SK-N-MC (cell line): Measurements from ENCODE around the gene CPA5.

Experiments used
- DNase-seq: peaks from one replicate; pipeline ENCODE4 v3.0.0-alpha.2; 2011; ENCODE audit warnings: low read depth, low spot score
- H3K27ac ChIP-seq: fragments of 200-600 bp; sonication (generic); 2 replicates; pipeline ENCODE4 v1.5.1; 2016; ENCODE audit warnings: mixed run types
- H3K36me3 ChIP-seq: fragments of 200-600 bp; sonication (generic); 2 replicates; pipeline ENCODE4 v1.6.1; 2017; ENCODE audit warnings: antibody characterized with exemption, low read length, mixed read lengths; ENCODE audit not compliant: insufficient read depth
- H3K4me3 ChIP-seq: fragments of 200-600 bp; sonication (generic); 2 replicates; pipeline ENCODE4 v1.5.1; 2016
- H3K9ac ChIP-seq: fragments of 200-600 bp; sonication (generic); 2 replicates; pipeline ENCODE4 v1.8.0; 2017; ENCODE audit warnings: mixed run types, mixed read lengths; ENCODE audit not compliant: insufficient read length
- H3K9me3 ChIP-seq: fragments of 200-600 bp; sonication (generic); 2 replicates; pipeline ENCODE4 v1.6.1; 2017; ENCODE audit warnings: low read depth, mild to moderate bottlenecking, antibody characterized with exemption, low read length, moderate library complexity, mixed read lengths
- EZH2 ChIP-seq: fragments of 200-600 bp; sonication (generic); IDR thresholded peaks from one replicate; pipeline ENCODE4 v1.6.1; 2017; ENCODE audit warnings: antibody characterized with exemption
- FOXP2 ChIP-seq: optimal IDR thresholded peaks from 2 replicates; pipeline ENCODE3; 2011; ENCODE audit warnings: mild to moderate bottlenecking, moderate library complexity; ENCODE audit not compliant: insufficient read depth; ENCODE audit errors: extremely low read length, control extremely low read depth
- POLR2AphosphoS5 ChIP-seq: IDR thresholded peaks from 2 replicates; pipeline ENCODE4 v1.6.1; 2012; ENCODE audit warnings: mild to moderate bottlenecking, low read depth, low read length, borderline replicate concordance

CPA5 gene

GRCh38 chr7:130401101-130401500 is 56.5 kb downstream of the CPA5 start:
- Histone ChIP-seq H3K27ac (peak overlapping the region; percentile 98), H3K4me3 (no peak overlapping the region), H3K36me3 (peaks cover 3% of the 10 kb centered on the region; the same call in 1 of the 2 replicates), H3K9ac (peak overlapping the region; percentile 57), H3K9me3 (no peaks in the 10 kb centered on the region)
- TF ChIP-seq POLR2AphosphoS5 (no peak), EZH2 (no peak), FOXP2 (no peak)
- DNase-seq: no peak

GRCh38 chr7:130401578-130401977 is 57.0 kb downstream of the CPA5 start:
- peak overlapping the region; percentile 98 for H3K27ac ChIP-seq
- DNase-seq: no peak
- TF ChIP-seq POLR2AphosphoS5: no peak
- no peak for TF ChIP-seq FOXP2
- no peak for TF ChIP-seq EZH2

GRCh38 chr7:130405003-130405402 is 60.4 kb downstream of the CPA5 start:
- no peak for DNase-seq
- Histone ChIP-seq H3K4me3 (no peak overlapping the region), H3K9ac (no peak overlapping the region), H3K9me3 (no peaks in the 10 kb centered on the region), H3K36me3 (peaks cover 3% of the 10 kb centered on the region; the same call in 1 of the 2 replicates), H3K27ac (no peak overlapping the region)
- TF ChIP-seq POLR2AphosphoS5 (no peak), EZH2 (no peak), FOXP2 (no peak)

More at GRCh38 chr7:130401578-130401977, 57.0 kb downstream of the CPA5 start:
- Histone ChIP-seq H3K9ac (peak overlapping the region; percentile 18), H3K9me3 (no peaks in the 10 kb centered on the region), H3K4me3 (no peak overlapping the region), H3K36me3 (peaks cover 3% of the 10 kb centered on the region; the same call in 1 of the 2 replicates)

GRCh38 chr7:130409067-130409711 is 64.6 kb downstream of the CPA5 start:
- Histone ChIP-seq H3K36me3 (no peaks in the 10 kb centered on the region; the same call in 1 of the 2 replicates), H3K9ac (no peak overlapping the region), H3K27ac (peak overlapping the region; percentile 63), H3K9me3 (no peaks in the 10 kb centered on the region), H3K4me3 (no peak overlapping the region)
- TF ChIP-seq FOXP2 (no peak), EZH2 (no peak), POLR2AphosphoS5 (no peak)
- DNase-seq: no peak

GRCh38 chr7:130409712-130410072 is 65.1 kb downstream of the CPA5 start:
- Histone ChIP-seq H3K27ac (peak overlapping the region; percentile 63), H3K9ac (no peak overlapping the region), H3K4me3 (no peak overlapping the region), H3K36me3 (no peaks in the 10 kb centered on the region; the same call in 1 of the 2 replicates), H3K9me3 (no peaks in the 10 kb centered on the region)
- no peak for DNase-seq
- no peak for TF ChIP-seq POLR2AphosphoS5
- no peak for TF ChIP-seq EZH2
- TF ChIP-seq FOXP2: no peak

- Histone ChIP-seq H3K27ac (no peak overlapping the region), H3K9ac (no peak overlapping the region)
Observed at GRCh38 chr7:130410868-130411541, 66.4 kb downstream of the CPA5 start.

GRCh38 chr7:130413201-130413600 is 68.6 kb downstream of the CPA5 start:
- Histone ChIP-seq H3K4me3 (no peak overlapping the region), H3K9me3 (no peaks in the 10 kb centered on the region), H3K36me3 (no peaks in the 10 kb centered on the region; the same call in 1 of the 2 replicates), H3K27ac (no peak overlapping the region), H3K9ac (no peak overlapping the region)
- no peak for TF ChIP-seq EZH2
- no peak for TF ChIP-seq FOXP2
- TF ChIP-seq POLR2AphosphoS5: no peak
- DNase-seq: no peak

More at GRCh38 chr7:130410868-130411541, 66.4 kb downstream of the CPA5 start:
- TF ChIP-seq POLR2AphosphoS5 (no peak), FOXP2 (no peak), EZH2 (no peak)
- DNase-seq: no peak
- Histone ChIP-seq H3K9me3 (no peaks in the 10 kb centered on the region), H3K4me3 (no peak overlapping the region), H3K36me3 (no peaks in the 10 kb centered on the region; the same call in 1 of the 2 replicates)

- no peak overlapping the region for H3K27ac ChIP-seq
- no peaks in the 10 kb centered on the region; the same call in 1 of the 2 replicates for H3K36me3 ChIP-seq
Observed at GRCh38 chr7:130415006-130415405, 70.4 kb downstream of the CPA5 start.

More at GRCh38 chr7:130415006-130415405, 70.4 kb downstream of the CPA5 start:
- TF ChIP-seq FOXP2: no peak
- no peak for TF ChIP-seq EZH2
- no peak for TF ChIP-seq POLR2AphosphoS5
- Histone ChIP-seq H3K9ac (no peak overlapping the region), H3K9me3 (no peaks in the 10 kb centered on the region), H3K4me3 (no peak overlapping the region)
- DNase-seq: no peak
